Liver (tissue), 9 donors: ENCODE data around the gene ERBB4. TPM values are rescaled to one million over a fixed set of nuclear protein-coding genes. Genes with fewer than 3 reads are reported as not detected.
"Not testable (repeated sequence)": the region's sequence is repeated elsewhere in the genome, so short reads cannot be mapped to it uniquely, and the experiment has no call there.

Source experiments
- DNase-seq: peaks from one replicate; pipeline ENCODE4 v3.0.0-alpha.2; 2017; ENCODE audit warnings: low spot score
- H3K27ac ChIP-seq, 2 donors: one replicate each; pipeline ENCODE4 v1.7.0; 2013; ENCODE audit warnings: inconsistent platforms in 2 of 2, low read length in 2 of 2, control low read depth in 1 of 2, low read depth in 1 of 2, mild to moderate bottlenecking in 1 of 2
- H3K27me3 ChIP-seq, 4 donors: one replicate each; pipeline versions ENCODE4 v1.6.1 to v1.7.0; 2013; ENCODE audit warnings: low read length in 3 of 4, inconsistent platforms in 1 of 4, mild to moderate bottlenecking in 1 of 4, moderate library complexity in 1 of 4; ENCODE audit not compliant: control insufficient read depth in 4 of 4, insufficient read depth in 4 of 4
- H3K36me3 ChIP-seq, 4 donors: one replicate each; pipeline versions ENCODE4 v1.6.1 to v1.7.0; 2013; ENCODE audit warnings: low read length in 3 of 4, mild to moderate bottlenecking in 3 of 4, low read depth in 1 of 4, moderate library complexity in 1 of 4; ENCODE audit not compliant: control insufficient read depth in 4 of 4, insufficient read depth in 3 of 4
- H3K4me1 ChIP-seq, 4 donors: one replicate each; pipeline versions ENCODE4 v1.6.1 to v1.7.0; 2013; ENCODE audit warnings: low read length in 3 of 4, mild to moderate bottlenecking in 3 of 4, moderate library complexity in 1 of 4; ENCODE audit not compliant: control insufficient read depth in 4 of 4, insufficient read depth in 4 of 4
- H3K4me3 ChIP-seq, 3 donors: one replicate each; pipeline versions ENCODE4 v1.6.1 to v1.7.0; 2013; ENCODE audit warnings: low read length in 3 of 3, control low read depth in 1 of 3, low read depth in 1 of 3, mild to moderate bottlenecking in 1 of 3
- H3K9ac ChIP-seq, 2 donors: one replicate each; pipeline ENCODE4 v1.7.0; 2013; ENCODE audit warnings: low read length in 2 of 2, mild to moderate bottlenecking in 2 of 2, moderate library complexity in 2 of 2, control low read depth in 1 of 2, low read depth in 1 of 2
- H3K9me3 ChIP-seq, 4 donors: one replicate each; pipeline versions ENCODE4 v1.6.1 to v1.7.0; 2013; ENCODE audit warnings: low read length in 3 of 4; ENCODE audit not compliant: control insufficient read depth in 4 of 4
- CTCF ChIP-seq: fragments of 150-350 bp; IDR thresholded peaks from 2 replicates; pipeline ENCODE4 v1.5.1; 2017; ENCODE audit warnings: improper control_type of control experiment, low read depth, low read length; ENCODE audit not compliant: missing input control
- EGR1 ChIP-seq, 2 donors: IDR thresholded peaks; 2 replicates each; pipeline ENCODE4 v1.6.1; 2016 to 2018; ENCODE audit warnings: antibody characterized with exemption in 2 of 2, low read depth in 2 of 2
- HNF4A ChIP-seq, 2 donors: conservative IDR thresholded peaks; 2 replicates each; pipeline ENCODE4 v1.6.1; 2016; ENCODE audit warnings: antibody characterized with exemption in 2 of 2, mild to moderate bottlenecking in 2 of 2
- HNF4G ChIP-seq: IDR thresholded peaks from 2 replicates; pipeline ENCODE4 v1.6.1; 2016; ENCODE audit warnings: antibody characterized with exemption
- JUND ChIP-seq, 2 donors: IDR thresholded peaks; 2 replicates each; pipeline ENCODE4 v1.6.1; 2016; ENCODE audit warnings: antibody characterized with exemption in 2 of 2
- MAX ChIP-seq: IDR thresholded peaks from 2 replicates; pipeline ENCODE4 v1.6.1; 2016; ENCODE audit warnings: antibody characterized with exemption
- NR2F2 ChIP-seq: IDR thresholded peaks from 2 replicates; pipeline ENCODE4 v1.6.1; 2016; ENCODE audit warnings: antibody characterized with exemption
- RAD21 ChIP-seq, 2 donors: IDR thresholded peaks; 2 replicates each; pipeline ENCODE4 v1.6.1; 2016; ENCODE audit warnings: antibody characterized with exemption in 2 of 2, mild to moderate bottlenecking in 2 of 2
- REST ChIP-seq: IDR thresholded peaks from 2 replicates; pipeline ENCODE4 v1.6.1; 2016; ENCODE audit warnings: antibody characterized with exemption, mild to moderate bottlenecking
- SP1 ChIP-seq: IDR thresholded peaks from 2 replicates; pipeline ENCODE4 v1.6.1; 2018; ENCODE audit warnings: antibody characterized with exemption, mild to moderate bottlenecking
- TAF1 ChIP-seq: conservative IDR thresholded peaks from 2 replicates; pipeline ENCODE4 v1.6.1; 2016; ENCODE audit warnings: antibody characterized with exemption, mild to moderate bottlenecking
- WGBS: extraction: QIAGEN DNeasy Blood & Tissue Kit; methylation state at CpG from one replicate; pipeline ENCODE4 v1.1.7; 2013; 5-methylcytosine and 5-hydroxymethylcytosine counted together
- polyA plus RNA-seq, 2 donors: library from polyadenylated mRNA; stranded (reverse) in 1 of 2; unstranded in 1 of 2; fragments of 200-250 nt in 1 of 2; fragments of >200 nt in 1 of 2; fragmentation: Nextera tagmentation in 1 of 2; extraction: Ambion mirVana in 1 of 2; gene quantifications; one replicate each; pipeline versions ENCODE4 v1.2.1 to v1.2.3, GENCODE V29; 2013 to 2015
- total RNA-seq, 2 donors: library from RNA; depleted of rRNA; stranded (reverse); fragments of >200 nt; gene quantifications; one replicate each; pipeline ENCODE4 v1.2.3, GENCODE V29; 2014
- TF ChIP-seq, protein P1 (sequence below): IDR thresholded peaks from 2 replicates; pipeline ENCODE4 v1.6.1; 2016; ENCODE audit warnings: antibody characterized with exemption
- donor health status: healthy.
- donor health status: healthy.
- donor health status: healthy.
- donor health status: healthy.
- donor health status: healthy.

Gene ERBB4
- total and polyA plus RNA-seq, 4 donors: 0.03 to 0.42 TPM; not detected in 2

- not testable (repeated sequence) for H3K36me3 ChIP-seq, H3K27ac ChIP-seq, H3K9ac ChIP-seq, H3K27me3 ChIP-seq, H3K4me3 ChIP-seq, DNase-seq, H3K4me1 ChIP-seq, H3K9me3 ChIP-seq
- 53% methylated on average over 2 of the region's 2 CpGs for WGBS
Observed at GRCh38 chr2:212467551-212467950, 71.1 kb downstream of the ERBB4 start.

DNA sequence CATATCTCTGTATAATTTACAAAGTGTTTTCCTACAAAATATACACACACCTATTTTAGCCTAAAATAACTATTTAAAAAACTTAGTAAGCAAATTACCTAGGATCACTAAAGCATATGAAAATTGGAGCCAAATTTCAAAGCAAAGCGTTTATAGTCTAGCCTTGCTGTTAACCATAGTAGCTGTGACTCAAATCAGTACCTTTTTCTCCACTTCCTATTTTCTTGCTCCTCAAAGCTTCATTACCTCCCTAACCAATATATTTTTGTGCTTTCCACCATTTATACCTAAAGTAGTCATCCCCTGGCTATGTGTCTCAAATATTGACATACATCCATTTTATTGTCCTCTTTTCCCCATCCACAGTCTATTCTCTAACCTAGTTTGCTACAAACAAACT is 73.1 kb downstream of the ERBB4 start:
- Histone ChIP-seq H3K27ac (no peak overlapping the region), H3K4me3 (no peak overlapping the region), H3K9me3 (no peaks in the 10 kb centered on the region), H3K27me3 (no peaks in the 10 kb centered on the region), H3K9ac (no peak overlapping the region), H3K4me1 (no peaks in the 10 kb centered on the region), H3K36me3 (no peaks in the 10 kb centered on the region)
- 86% methylated on average over 1 of the region's 1 CpG for WGBS
- no peak for DNase-seq
- TF ChIP-seq TAF1 (no peak), NR2F2 (no peak), CTCF (no peak), SP1 (no peak), MAX (no peak), EGR1 (IDR thresholded peaks at IDR 0.05; ENCODE audit: low read depth in 2 of 2) (no peak), HNF4A (conservative IDR thresholded peaks at IDR 0.05) (no peak), HNF4G (no peak)
- TF ChIP-seq, protein P1, sequence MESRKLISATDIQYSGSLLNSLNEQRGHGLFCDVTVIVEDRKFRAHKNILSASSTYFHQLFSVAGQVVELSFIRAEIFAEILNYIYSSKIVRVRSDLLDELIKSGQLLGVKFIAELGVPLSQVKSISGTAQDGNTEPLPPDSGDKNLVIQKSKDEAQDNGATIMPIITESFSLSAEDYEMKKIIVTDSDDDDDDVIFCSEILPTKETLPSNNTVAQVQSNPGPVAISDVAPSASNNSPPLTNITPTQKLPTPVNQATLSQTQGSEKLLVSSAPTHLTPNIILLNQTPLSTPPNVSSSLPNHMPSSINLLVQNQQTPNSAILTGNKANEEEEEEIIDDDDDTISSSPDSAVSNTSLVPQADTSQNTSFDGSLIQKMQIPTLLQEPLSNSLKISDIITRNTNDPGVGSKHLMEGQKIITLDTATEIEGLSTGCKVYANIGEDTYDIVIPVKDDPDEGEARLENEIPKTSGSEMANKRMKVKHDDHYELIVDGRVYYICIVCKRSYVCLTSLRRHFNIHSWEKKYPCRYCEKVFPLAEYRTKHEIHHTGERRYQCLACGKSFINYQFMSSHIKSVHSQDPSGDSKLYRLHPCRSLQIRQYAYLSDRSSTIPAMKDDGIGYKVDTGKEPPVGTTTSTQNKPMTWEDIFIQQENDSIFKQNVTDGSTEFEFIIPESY: no peak

- H3K4me1 ChIP-seq, H3K4me3 ChIP-seq, DNase-seq, H3K27ac ChIP-seq, H3K27me3 ChIP-seq, H3K9ac ChIP-seq, H3K9me3 ChIP-seq, H3K36me3 ChIP-seq: not testable (repeated sequence)
- WGBS: 63% methylated on average over 4 of the region's 4 CpGs
Observed at GRCh38 chr2:212461708-212462107, 76.9 kb downstream of the ERBB4 start.

DNA sequence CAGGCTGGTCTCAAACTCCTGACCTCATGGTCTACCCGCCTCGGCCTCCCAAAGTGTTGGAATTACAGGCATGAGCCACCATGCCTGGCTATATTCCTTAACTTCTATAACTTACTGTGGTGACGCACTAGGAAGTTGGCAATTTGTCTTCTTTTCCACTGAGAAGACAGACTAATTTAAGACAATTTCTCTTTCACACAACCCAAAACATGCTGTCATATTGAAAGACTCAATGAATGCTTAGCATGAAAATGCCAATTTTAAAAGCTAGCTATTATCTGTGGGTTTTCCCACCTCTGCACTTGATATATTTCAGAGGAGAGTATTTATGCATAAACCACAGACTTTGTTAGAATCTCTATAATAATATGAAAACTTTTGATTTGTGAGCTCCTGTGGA is 84.5 kb downstream of the ERBB4 start:
- Histone ChIP-seq H3K4me1 (no peaks in the 10 kb centered on the region), H3K9ac (no peak overlapping the region), H3K27me3 (no peaks in the 10 kb centered on the region), H3K9me3 (no peaks in the 10 kb centered on the region), H3K4me3 (no peak overlapping the region), H3K27ac (no peak overlapping the region), H3K36me3 (no peaks in the 10 kb centered on the region)
- TF ChIP-seq TAF1 (no peak), HNF4G (no peak), REST (no peak), NR2F2 (no peak), JUND (IDR thresholded peaks at IDR 0.05) (no peak), EGR1 (IDR thresholded peaks at IDR 0.05; ENCODE audit: low read depth in 2 of 2) (no peak), HNF4A (conservative IDR thresholded peaks at IDR 0.05) (no peak), MAX (no peak), RAD21 (IDR thresholded peaks at IDR 0.05) (no peak)
- DNase-seq: no peak
- WGBS: 90% methylated on average over 3 of the region's 3 CpGs
